HG02938 (cell line): ENCODE measurements around the gene LYRM2.

ENCODE experiments used
- ATAC-seq: cut with Tn5 transposase; IDR thresholded peaks from one replicate; pipeline ENCODE4 v1.9.1; 2021; ENCODE audit warnings: mild to moderate bottlenecking, moderate library complexity; ENCODE audit not compliant: unreplicated experiment

Gene LYRM2

GRCh38 chr6:89562093-89562973, 76.2 kb downstream of the LYRM2 start:
- no peak for ATAC-seq

GRCh38 chr6:89559487-89559886, 79.1 kb downstream of the LYRM2 start:
- no peak for ATAC-seq

- ATAC-seq = no peak
These were observed 82.7 kb downstream of the LYRM2 start for GRCh38 chr6:89555806-89556205.

GRCh38 chr6:89555031-89555430, 83.5 kb downstream of the LYRM2 start:
- no peak for ATAC-seq

GRCh38 chr6:89554106-89554505, 84.4 kb downstream of the LYRM2 start:
- no peak for ATAC-seq

GRCh38 chr6:89553431-89553830, 85.1 kb downstream of the LYRM2 start:
- no peak for ATAC-seq

- ATAC-seq = no peak
These were observed 91.3 kb downstream of the LYRM2 start for GRCh38 chr6:89547281-89547680.

GRCh38 chr6:89542866-89543265, 95.7 kb downstream of the LYRM2 start:
- no peak for ATAC-seq

- no peak for ATAC-seq
These were observed 96.3 kb downstream of the LYRM2 start for GRCh38 chr6:89542081-89542857.

- no peak for ATAC-seq
These were observed 98.8 kb downstream of the LYRM2 start for GRCh38 chr6:89539779-89540178.

GRCh38 chr6:89536231-89536630, 102.3 kb downstream of the LYRM2 start:
- ATAC-seq = no peak

GRCh38 chr6:89530982-89531381, 107.6 kb downstream of the LYRM2 start:
- no peak for ATAC-seq

- no peak for ATAC-seq
These were observed 109.7 kb downstream of the LYRM2 start for GRCh38 chr6:89528866-89529265.

GRCh38 chr6:89527634-89528033, 110.9 kb downstream of the LYRM2 start:
- no peak for ATAC-seq

GRCh38 chr6:89526563-89526869, 112.0 kb downstream of the LYRM2 start:
- ATAC-seq = no peak

- no peak for ATAC-seq
These were observed 112.6 kb downstream of the LYRM2 start for GRCh38 chr6:89525786-89526562.

- ATAC-seq = no peak
These were observed 115.8 kb downstream of the LYRM2 start for GRCh38 chr6:89522778-89523177.

- ATAC-seq = no peak
These were observed 117.8 kb downstream of the LYRM2 start for GRCh38 chr6:89520736-89521135.

- ATAC-seq = no peak
These were observed 120.0 kb downstream of the LYRM2 start for GRCh38 chr6:89518352-89519055.
